ENCODE measurements around the gene KDM2A.
A peak's percentile ranks its signal among the peaks of the same experiment; 100 is the strongest.
"Not testable (repeated sequence)": the region's sequence is repeated elsewhere in the genome, so short reads cannot be mapped to it uniquely, and the experiment has no call there.

The KDM2A gene

DNA sequence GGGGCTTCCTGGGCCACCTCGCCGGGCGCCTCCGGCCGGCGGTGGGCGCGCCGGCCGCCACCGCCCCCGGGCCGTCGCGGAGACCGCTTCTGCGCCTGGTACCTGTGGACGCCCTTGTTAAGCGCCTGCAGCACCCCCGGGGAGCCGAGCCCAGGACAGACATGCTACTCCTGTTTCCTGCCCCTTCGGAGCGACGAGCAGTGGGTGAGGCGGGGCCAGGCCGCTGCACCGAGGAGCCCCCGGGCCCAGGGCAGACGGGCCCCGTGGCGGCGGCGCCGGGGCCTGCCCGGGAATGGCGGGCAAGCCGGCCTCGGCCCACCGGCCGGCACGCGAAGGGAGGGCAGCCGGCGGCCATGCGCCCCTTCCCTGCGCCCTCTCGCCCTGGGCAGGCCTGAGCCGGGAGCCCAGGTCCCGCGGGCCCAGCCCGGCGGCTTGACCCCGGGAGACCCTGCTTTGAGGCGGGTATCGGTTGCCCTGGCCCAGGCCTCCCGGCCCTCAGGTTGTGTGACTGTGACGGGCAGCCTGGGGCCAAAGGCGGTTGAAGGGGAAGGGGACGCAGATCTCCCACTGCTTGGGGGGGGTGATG, 789 bp upstream of the KDM2A start:
- Histone ChIP-seq H3K9ac (ENCODE audit: low read length in 2 of 2) (peak overlapping the region; percentile 72 to 80), H3K36me3 (ENCODE audit: control insufficient read depth in 2 of 2, insufficient read depth in 2 of 2, low read length in 2 of 2) (no peaks in the 10 kb centered on the region), H3K27me3 (ENCODE audit: control insufficient read depth in 1 of 2, insufficient read depth in 2 of 2, low read length in 2 of 2) (no peaks in the 10 kb centered on the region), H3K27ac (ENCODE audit: low read length) (peak overlapping the region; percentile 79), H3K4me3 (ENCODE audit: low read length in 2 of 2) (peak overlapping the region; percentile 46 to 73), H3K4me1 (ENCODE audit: control insufficient read depth, insufficient read depth, low read length) (peaks cover 11% of the 10 kb centered on the region), H3K9me3 (ENCODE audit: control insufficient read depth in 2 of 2, low read length in 2 of 2) (no peaks in the 10 kb centered on the region)

DNA sequence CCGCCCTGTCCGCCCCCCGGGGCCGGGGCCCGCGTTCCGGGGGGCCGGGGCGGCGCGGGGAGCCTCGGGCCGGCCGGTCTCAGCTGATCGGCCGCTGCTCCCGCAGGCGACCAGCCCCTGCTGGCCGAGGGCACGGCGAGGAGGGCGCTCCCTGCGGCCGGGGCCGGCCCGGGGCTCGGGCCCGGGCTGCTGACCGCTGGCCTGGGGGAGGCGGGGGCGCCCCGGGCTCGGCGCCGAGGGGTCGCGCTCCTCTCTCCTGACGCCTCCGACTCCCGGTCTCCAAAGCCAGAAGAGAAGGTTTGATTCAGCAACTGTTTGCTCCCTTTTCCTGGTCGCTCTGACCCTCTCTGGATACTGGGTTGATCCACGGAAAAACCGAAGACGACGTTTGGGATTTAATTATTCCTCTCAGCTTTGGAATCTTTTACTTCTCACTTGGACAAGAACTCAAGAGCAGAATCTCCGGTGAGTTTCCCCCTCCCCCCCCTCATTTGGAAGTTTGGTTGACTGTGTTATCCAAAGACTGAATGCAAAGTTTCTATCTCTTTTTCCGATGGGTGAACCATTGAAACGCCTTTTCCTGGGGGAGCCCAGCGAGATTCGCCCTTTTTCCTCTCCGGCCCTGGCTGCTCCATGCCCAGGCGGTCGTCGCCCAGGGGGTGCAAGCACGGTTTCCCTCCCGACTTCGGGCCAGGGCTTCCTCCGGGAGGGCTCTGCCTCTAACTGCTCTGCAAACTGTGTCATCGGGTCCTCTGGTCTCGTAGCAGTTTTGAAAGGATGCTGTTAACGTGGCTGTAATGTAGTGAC, 725 bp downstream of the KDM2A start:
- Histone ChIP-seq H3K4me1 (ENCODE audit: control insufficient read depth, insufficient read depth, low read length) (peaks cover 13% of the 10 kb centered on the region), H3K27me3 (ENCODE audit: control insufficient read depth in 1 of 2, insufficient read depth in 2 of 2, low read length in 2 of 2) (no peaks in the 10 kb centered on the region), H3K9ac (ENCODE audit: low read length in 2 of 2) (peak overlapping the region; percentile 86 to 93)

DNA sequence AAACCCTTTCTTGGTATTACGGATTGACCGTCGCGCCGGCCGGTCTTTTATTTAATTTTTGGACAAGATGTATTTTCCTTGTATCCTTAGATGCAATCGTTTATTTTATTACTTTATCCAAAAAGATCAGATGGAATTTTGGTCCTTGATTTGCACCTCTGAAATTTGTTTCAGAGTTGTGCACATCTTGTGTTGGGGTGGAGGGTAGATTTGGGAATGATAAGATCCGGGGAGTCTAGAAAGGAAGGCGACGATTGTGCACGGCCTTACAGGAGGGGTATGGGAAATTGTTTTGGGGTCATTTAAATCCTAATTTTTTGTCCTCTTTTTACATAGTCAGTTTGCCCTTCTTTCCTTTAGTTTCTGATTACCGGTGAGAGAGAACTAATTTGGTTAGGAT, 1.4 kb downstream of the KDM2A start:
- Histone ChIP-seq H3K36me3 (ENCODE audit: control insufficient read depth in 2 of 2, insufficient read depth in 2 of 2, low read length in 2 of 2) (no peaks in the 10 kb centered on the region), H3K4me3 (ENCODE audit: low read length in 2 of 2) (peak overlapping the region; percentile 90 to 96), H3K27ac (ENCODE audit: low read length) (peak overlapping the region; percentile 53), H3K9me3 (ENCODE audit: control insufficient read depth in 2 of 2, low read length in 2 of 2) (no peaks in the 10 kb centered on the region), H3K9ac (ENCODE audit: low read length in 2 of 2) (peak overlapping the region; percentile 86 to 93), H3K4me1 (ENCODE audit: control insufficient read depth, insufficient read depth, low read length) (peaks cover 13% of the 10 kb centered on the region), H3K27me3 (ENCODE audit: control insufficient read depth in 1 of 2, insufficient read depth in 2 of 2, low read length in 2 of 2) (no peaks in the 10 kb centered on the region)

More for the DNA sequence above, 725 bp downstream of the KDM2A start:
- peak overlapping the region; percentile 76 for H3K27ac ChIP-seq (ENCODE audit: low read length)
- no peaks in the 10 kb centered on the region for H3K36me3 ChIP-seq (ENCODE audit: control insufficient read depth in 2 of 2, insufficient read depth in 2 of 2, low read length in 2 of 2)
- no peaks in the 10 kb centered on the region for H3K9me3 ChIP-seq (ENCODE audit: control insufficient read depth in 2 of 2, low read length in 2 of 2)
- peak overlapping the region; percentile 90 to 96 for H3K4me3 ChIP-seq (ENCODE audit: low read length in 2 of 2)

GRCh38 chr11:67120881-67121710, 2.0 kb downstream of the KDM2A start:
- Histone ChIP-seq H3K27me3 (ENCODE audit: control insufficient read depth in 1 of 2, insufficient read depth in 2 of 2, low read length in 2 of 2) (no peaks in the 10 kb centered on the region), H3K27ac (ENCODE audit: low read length) (peak overlapping the region; percentile 53), H3K9ac (ENCODE audit: low read length in 2 of 2) (peak overlapping the region; percentile 86 to 93), H3K4me3 (ENCODE audit: low read length in 2 of 2) (peak overlapping the region; percentile 90 to 96), H3K4me1 (ENCODE audit: control insufficient read depth, insufficient read depth, low read length) (peaks cover 13% of the 10 kb centered on the region), H3K36me3 (ENCODE audit: control insufficient read depth in 2 of 2, insufficient read depth in 2 of 2, low read length in 2 of 2) (no peaks in the 10 kb centered on the region), H3K9me3 (ENCODE audit: control insufficient read depth in 2 of 2, low read length in 2 of 2) (no peaks in the 10 kb centered on the region)

GRCh38 chr11:67123801-67124200, 4.7 kb downstream of the KDM2A start:
- not testable (repeated sequence) for H3K4me1 ChIP-seq (ENCODE audit: control insufficient read depth, insufficient read depth, low read length); H3K9me3 ChIP-seq (ENCODE audit: control insufficient read depth in 2 of 2, low read length in 2 of 2); H3K36me3 ChIP-seq (ENCODE audit: control insufficient read depth in 2 of 2, insufficient read depth in 2 of 2, low read length in 2 of 2)

GRCh38 chr11:67126243-67126642, 7.2 kb downstream of the KDM2A start:
- not testable (repeated sequence) for H3K4me1 ChIP-seq (ENCODE audit: control insufficient read depth, insufficient read depth, low read length); H3K9me3 ChIP-seq (ENCODE audit: control insufficient read depth in 2 of 2, low read length in 2 of 2); H3K4me3 ChIP-seq (ENCODE audit: low read length in 2 of 2); H3K27ac ChIP-seq (ENCODE audit: low read length); H3K36me3 ChIP-seq (ENCODE audit: control insufficient read depth in 2 of 2, insufficient read depth in 2 of 2, low read length in 2 of 2); H3K9ac ChIP-seq (ENCODE audit: low read length in 2 of 2); H3K27me3 ChIP-seq (ENCODE audit: control insufficient read depth in 1 of 2, insufficient read depth in 2 of 2, low read length in 2 of 2)

More at GRCh38 chr11:67123801-67124200, 4.7 kb downstream of the KDM2A start:
- H3K27me3 ChIP-seq (ENCODE audit: control insufficient read depth in 1 of 2, insufficient read depth in 2 of 2, low read length in 2 of 2); H3K4me3 ChIP-seq (ENCODE audit: low read length in 2 of 2); H3K27ac ChIP-seq (ENCODE audit: low read length); H3K9ac ChIP-seq (ENCODE audit: low read length in 2 of 2): not testable (repeated sequence)

DNA sequence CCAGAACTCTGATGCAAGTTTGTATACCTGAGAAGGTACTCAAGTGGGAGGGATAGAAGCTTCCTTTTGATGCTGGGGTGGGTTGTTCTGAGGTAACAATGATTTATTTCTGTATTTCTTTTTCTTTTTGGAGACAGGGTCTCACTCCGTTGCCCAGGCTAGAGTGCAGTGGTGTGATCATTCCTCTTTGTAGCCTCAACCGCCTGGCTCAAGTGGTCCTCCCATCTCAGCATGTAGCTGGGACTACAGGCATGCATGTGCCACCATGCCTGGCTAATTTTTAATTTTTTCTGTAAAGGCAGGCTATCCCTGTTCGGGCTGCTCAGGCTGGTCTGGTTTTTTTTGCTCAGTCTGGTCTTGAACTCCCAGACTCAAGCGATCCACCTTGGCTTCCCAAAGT, 7.9 kb downstream of the KDM2A start:
- H3K9ac ChIP-seq (ENCODE audit: low read length in 2 of 2), result no peak overlapping the region

GRCh38 chr11:67130861-67131260, 11.8 kb downstream of the KDM2A start:
- not testable (repeated sequence) for H3K4me1 ChIP-seq (ENCODE audit: control insufficient read depth, insufficient read depth, low read length); H3K9me3 ChIP-seq (ENCODE audit: control insufficient read depth in 2 of 2, low read length in 2 of 2); H3K27me3 ChIP-seq (ENCODE audit: control insufficient read depth in 1 of 2, insufficient read depth in 2 of 2, low read length in 2 of 2); H3K4me3 ChIP-seq (ENCODE audit: low read length in 2 of 2); H3K27ac ChIP-seq (ENCODE audit: low read length); H3K9ac ChIP-seq (ENCODE audit: low read length in 2 of 2)
- peaks cover 10 to 15% of the 10 kb centered on the region in 2 donors for H3K36me3 ChIP-seq (ENCODE audit: control insufficient read depth in 2 of 2, insufficient read depth in 2 of 2, low read length in 2 of 2)

More for the DNA sequence above, 7.9 kb downstream of the KDM2A start:
- H3K4me3 ChIP-seq (ENCODE audit: low read length in 2 of 2), result no peak overlapping the region
- no peaks in the 10 kb centered on the region for H3K27me3 ChIP-seq (ENCODE audit: control insufficient read depth in 1 of 2, insufficient read depth in 2 of 2, low read length in 2 of 2)
- no peak overlapping the region for H3K27ac ChIP-seq (ENCODE audit: low read length)
- peaks cover 0 to 1% of the 10 kb centered on the region in 2 donors for H3K36me3 ChIP-seq (ENCODE audit: control insufficient read depth in 2 of 2, insufficient read depth in 2 of 2, low read length in 2 of 2)
- H3K9me3 ChIP-seq (ENCODE audit: control insufficient read depth in 2 of 2, low read length in 2 of 2), result no peaks in the 10 kb centered on the region
- peaks cover 5% of the 10 kb centered on the region for H3K4me1 ChIP-seq (ENCODE audit: control insufficient read depth, insufficient read depth, low read length)

DNA sequence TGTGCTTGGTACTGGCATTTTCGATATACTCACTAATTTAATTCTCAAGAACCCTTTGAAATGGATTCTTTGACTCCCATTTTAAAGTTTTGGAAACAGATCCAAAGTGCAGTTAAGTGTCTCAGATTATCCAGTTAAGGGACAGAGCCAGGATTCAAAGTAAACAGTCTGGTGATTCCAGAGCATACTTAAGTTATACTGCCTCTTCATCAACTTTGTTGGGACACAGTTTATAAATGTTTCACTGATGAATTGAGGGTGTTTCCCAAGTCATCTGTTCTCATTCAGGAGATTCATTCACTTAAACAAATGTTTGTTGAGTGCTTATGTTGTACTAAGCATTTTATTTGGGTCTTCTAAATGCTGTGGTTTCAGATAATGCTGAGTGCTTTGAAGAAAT, 17.1 kb downstream of the KDM2A start:
- Histone ChIP-seq H3K4me1 (ENCODE audit: control insufficient read depth, insufficient read depth, low read length) (no peaks in the 10 kb centered on the region), H3K36me3 (ENCODE audit: control insufficient read depth in 2 of 2, insufficient read depth in 2 of 2, low read length in 2 of 2) (peaks cover 16 to 18% of the 10 kb centered on the region in 2 donors), H3K27ac (ENCODE audit: low read length) (no peak overlapping the region), H3K4me3 (ENCODE audit: low read length in 2 of 2) (no peak overlapping the region), H3K9ac (ENCODE audit: low read length in 2 of 2) (no peak overlapping the region), H3K9me3 (ENCODE audit: control insufficient read depth in 2 of 2, low read length in 2 of 2) (no peaks in the 10 kb centered on the region), H3K27me3 (ENCODE audit: control insufficient read depth in 1 of 2, insufficient read depth in 2 of 2, low read length in 2 of 2) (no peaks in the 10 kb centered on the region)

DNA sequence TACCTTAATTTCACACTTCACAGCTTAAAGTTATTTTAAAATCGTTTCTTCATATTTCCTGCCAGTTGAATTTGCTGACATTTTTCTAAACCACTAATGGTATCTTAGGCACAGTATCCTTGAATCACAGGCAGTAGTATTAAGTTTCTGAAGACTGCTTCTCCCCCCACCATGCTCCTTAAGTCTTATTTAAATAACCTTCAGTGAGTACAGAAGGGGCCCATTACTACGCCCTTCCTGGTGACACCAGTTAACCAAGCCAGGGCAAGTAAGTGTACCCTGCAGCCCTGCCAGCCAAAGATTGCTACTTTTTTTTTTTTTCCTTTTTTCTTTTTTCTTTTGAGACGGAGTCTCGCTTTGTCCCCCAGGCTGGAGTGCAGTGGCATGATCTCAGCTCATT, 19.9 kb downstream of the KDM2A start:
- no peak overlapping the region for H3K27ac ChIP-seq (ENCODE audit: low read length)
- no peak overlapping the region for H3K4me3 ChIP-seq (ENCODE audit: low read length in 2 of 2)
- no peaks in the 10 kb centered on the region for H3K27me3 ChIP-seq (ENCODE audit: control insufficient read depth in 1 of 2, insufficient read depth in 2 of 2, low read length in 2 of 2)
- H3K36me3 ChIP-seq (ENCODE audit: control insufficient read depth in 2 of 2, insufficient read depth in 2 of 2, low read length in 2 of 2), result peaks cover 12 to 13% of the 10 kb centered on the region in 2 donors
- no peaks in the 10 kb centered on the region for H3K4me1 ChIP-seq (ENCODE audit: control insufficient read depth, insufficient read depth, low read length)
- no peak overlapping the region for H3K9ac ChIP-seq (ENCODE audit: low read length in 2 of 2)
- H3K9me3 ChIP-seq (ENCODE audit: control insufficient read depth in 2 of 2, low read length in 2 of 2), result no peaks in the 10 kb centered on the region
